GM23248 (cell line): ENCODE data around the gene VIPR2.

Experiments used
- EZH2 ChIP-seq: fragments of 200-600 bp; sonication (generic); IDR thresholded peaks from 2 replicates; pipeline ENCODE4 v1.6.1; 2018; ENCODE audit warnings: antibody characterized with exemption, mild to moderate bottlenecking; ENCODE audit not compliant: insufficient read depth, poor library complexity, severe bottlenecking
- EZH2phosphoT487 ChIP-seq: fragments of 200-600 bp; sonication (generic); IDR thresholded peaks from 2 replicates; pipeline ENCODE4 v1.6.1; 2018; ENCODE audit warnings: antibody characterized with exemption, moderate library complexity, mild to moderate bottlenecking, low read depth; ENCODE audit not compliant: insufficient read depth

GRCh38 chr7:159075563-159076238 lies 69.0 kb downstream of the VIPR2 start:
- no peak for TF ChIP-seq EZH2phosphoT487
- TF ChIP-seq EZH2: no peak
